T1000 (cell line): Measurements from ENCODE around the gene PARVA.

Experiments
- DNase-seq: peaks from one replicate; lab custom pipeline; 2025; ENCODE audit warnings: mixed read lengths; lab: John Stamatoyannopoulos, UW

Gene PARVA

GRCh38 chr11:12403997-12404350 lies 26.6 kb downstream of the PARVA start:
- no peak for DNase-seq

GRCh38 chr11:12404436-12404835 lies 27.1 kb downstream of the PARVA start:
- no peak for DNase-seq

GRCh38 chr11:12408156-12408770 lies 30.9 kb downstream of the PARVA start:
- no peak for DNase-seq

- DNase-seq, result no peak
Observed at GRCh38 chr11:12409621-12410005, 32.2 kb downstream of the PARVA start.

GRCh38 chr11:12410006-12410728 lies 32.8 kb downstream of the PARVA start:
- no peak for DNase-seq

- DNase-seq, result no peak
Observed at GRCh38 chr11:12411393-12411792, 34.0 kb downstream of the PARVA start.

GRCh38 chr11:12411806-12412727 lies 34.7 kb downstream of the PARVA start:
- peak; percentile 63 for DNase-seq

- DNase-seq, result no peak
Observed at GRCh38 chr11:12413141-12414052, 36.0 kb downstream of the PARVA start.

GRCh38 chr11:12414611-12415010 lies 37.2 kb downstream of the PARVA start:
- DNase-seq, result no peak

- DNase-seq, result no peak
Observed at GRCh38 chr11:12415342-12415966, 38.1 kb downstream of the PARVA start.

- no peak for DNase-seq
Observed at GRCh38 chr11:12416552-12416951, 39.2 kb downstream of the PARVA start.

GRCh38 chr11:12417691-12418611 lies 40.6 kb downstream of the PARVA start:
- DNase-seq, result no peak

- no peak for DNase-seq
Observed at GRCh38 chr11:12420040-12420439, 42.7 kb downstream of the PARVA start.

- DNase-seq, result no peak
Observed at GRCh38 chr11:12420706-12421105, 43.3 kb downstream of the PARVA start.

- DNase-seq, result no peak
Observed at GRCh38 chr11:12421386-12421785, 44.0 kb downstream of the PARVA start.

- no peak for DNase-seq
Observed at GRCh38 chr11:12426176-12426575, 48.8 kb downstream of the PARVA start.

GRCh38 chr11:12429155-12429554 lies 51.8 kb downstream of the PARVA start:
- no peak for DNase-seq

- no peak for DNase-seq
Observed at GRCh38 chr11:12430351-12430750, 53.0 kb downstream of the PARVA start.

- DNase-seq, result no peak
Observed at GRCh38 chr11:12430954-12431595, 53.7 kb downstream of the PARVA start.

- DNase-seq, result no peak
Observed at GRCh38 chr11:12432507-12432906, 55.1 kb downstream of the PARVA start.
